Body of pancreas (tissue), 4 donors: Measurements from ENCODE around the gene TRMT44. TPM values are rescaled to one million over a fixed set of nuclear protein-coding genes. Genes with fewer than 3 reads are reported as not detected.

Experiments used
- ATAC-seq: fragments of 150-250 bp; one replicate; pipeline ENCODE4 v1.9.1; 2016
- DNase-seq, 4 donors: peaks; one replicate each; pipeline ENCODE4 v3.0.0-alpha.2; 2019
- H3K27ac ChIP-seq, 4 donors: fragments of 200-600 bp; sonication (generic); 1 replicate in 3 of 4; 2 replicates in 1 of 4; pipeline versions ENCODE4 v1.5.1 to v1.6.1; 2016 to 2019; ENCODE audit warnings: mild to moderate bottlenecking in 1 of 4, mixed read lengths in 1 of 4, moderate library complexity in 1 of 4
- H3K27me3 ChIP-seq, 2 donors: fragments of 200-600 bp; sonication (generic); one replicate each; pipeline ENCODE4 v1.6.0; 2016; ENCODE audit warnings: mild to moderate bottlenecking in 1 of 2
- H3K36me3 ChIP-seq, 2 donors: fragments of 200-600 bp; sonication (generic); replicated peaks in 1 of 2; 2 replicates each; pipeline ENCODE4 v1.5.1; 2016; ENCODE audit warnings: low read depth in 2 of 2; ENCODE audit not compliant: insufficient read depth in 1 of 2
- H3K4me1 ChIP-seq: fragments of 200-600 bp; sonication (generic); one replicate; pipeline ENCODE4 v1.6.0; 2016
- H3K4me3 ChIP-seq, 2 donors: fragments of 200-600 bp; sonication (generic); 1 replicate in 1 of 2; 2 replicates in 1 of 2; pipeline ENCODE4 v1.5.1; 2016 to 2019
- H3K9me3 ChIP-seq, 3 donors: fragments of 200-600 bp; sonication (generic); 1 replicate in 2 of 3; 2 replicates in 1 of 3; pipeline ENCODE4 v1.5.1; 2016
- CTCF ChIP-seq, 7 experiments: fragments of 450-650 bp in 4 of 7; fragments of 200-600 bp in 3 of 7; sonication (generic) in 3 of 7; IDR thresholded peaks; one replicate each; pipeline ENCODE4 v1.5.1; 2016 to 2019; ENCODE audit warnings: antibody characterized with exemption in 7 of 7
- POLR2A ChIP-seq, 3 donors: fragments of 450-650 bp; IDR thresholded peaks; one replicate each; pipeline ENCODE4 v1.6.1; 2016; ENCODE audit warnings: antibody characterized with exemption in 3 of 3, mild to moderate bottlenecking in 2 of 3
- WGBS, 2 donors: methylation state at CpG; one replicate each; pipeline ENCODE4 v1.1.5; 2017; 5-methylcytosine and 5-hydroxymethylcytosine counted together
- intact Hi-C: fragments of 100-400 bp; cut with DNase I; formaldehyde crosslinking; loops from one replicate; pipeline ENCODE4 v1.15.1; 2023
- total RNA-seq, 2 donors: library from RNA; depleted of rRNA; stranded (reverse); fragments of >200 nt; gene quantifications; one replicate each; pipeline ENCODE4 v1.1.0, GENCODE V29; 2016

Gene TRMT44
- 10 to 100 TPM; 13.2 to 60.0 TPM for total RNA-seq

- TF ChIP-seq CTCF (IDR thresholded peaks at IDR 0.05) (peak in 3 of 7 experiments; percentile 15 to 32 (median 16)), POLR2A (IDR thresholded peaks at IDR 0.05) (peak; percentile 53 to 84 (median 80))
- Histone ChIP-seq H3K9me3 (no peaks in the 10 kb centered on the region), H3K27me3 (no peaks in the 10 kb centered on the region), H3K27ac (peak within 1 kb of the TSS; percentile 85 to 98 (median 92)), H3K4me1 (peaks cover 72% of the 10 kb centered on the region), H3K4me3 (peak within 1 kb of the TSS; percentile 83 to 93), H3K36me3 (no peaks in the 10 kb centered on the region)
- intact Hi-C loops: no loop called here
- DNase-seq: peak; percentile 91 to 95 (median 94)
- peak; percentile 94 for ATAC-seq
- 0 to 2% methylated on average over 11 to 60 of the region's 60 CpGs for WGBS, 2 donors
Measured at GRCh38 chr4:8440492-8441311, at the start of gene TRMT44, which contains the start of gene ACOX3. Gene TRMT44 (plus strand): TSS chr4:8440777. CDS start chr4:8440823, 46 bp downstream. Gene ACOX3 (minus strand): TSS chr4:8440723. CDS start chr4:8416521, 24,202 bp downstream.

- ATAC-seq (no peak), DNase-seq (no peak)
- Histone ChIP-seq H3K36me3 (peaks cover 0 to 38% of the 10 kb centered on the region in 2 donors), H3K27ac (no peak overlapping the region), H3K9me3 (no peaks in the 10 kb centered on the region), H3K4me3 (no peak overlapping the region), H3K27me3 (no peaks in the 10 kb centered on the region), H3K4me1 (no peaks in the 10 kb centered on the region)
- no peak for TF ChIP-seq POLR2A (IDR thresholded peaks at IDR 0.05)
- no peak for TF ChIP-seq CTCF (IDR thresholded peaks at IDR 0.05)
- intact Hi-C loops: no loop called here
- 87% methylated on average over 7 of the region's 7 CpGs for WGBS, 2 donors
Measured at GRCh38 chr4:8391071-8391470, 49.5 kb upstream of the TRMT44 start.

- DNase-seq: peak; percentile 24 to 51 (median 30)
- H3K4me1 ChIP-seq: no peaks in the 10 kb centered on the region
- 72 to 89% methylated on average over 9 of the region's 9 CpGs for WGBS, 2 donors
- H3K27me3 ChIP-seq: no peaks in the 10 kb centered on the region
- peaks cover 0 to 37% of the 10 kb centered on the region in 2 donors for H3K36me3 ChIP-seq
- H3K4me3 ChIP-seq: no peak overlapping the region
- peak; percentile 25 for ATAC-seq
- no peaks in the 10 kb centered on the region for H3K9me3 ChIP-seq
- TF ChIP-seq POLR2A (IDR thresholded peaks at IDR 0.05) (no peak), CTCF (IDR thresholded peaks at IDR 0.05) (no peak)
- no peak overlapping the region for H3K27ac ChIP-seq
- intact Hi-C loops: no loop called here
Measured at GRCh38 chr4:8391972-8392371, 48.6 kb upstream of the TRMT44 start.

GRCh38 chr4:8392591-8393190, 47.9 kb upstream of the TRMT44 start:
- no peaks in the 10 kb centered on the region for H3K4me1 ChIP-seq
- 87 to 93% methylated on average over 15 of the region's 15 CpGs for whole genome bisulfite sequencing, 2 donors
- intact Hi-C loops: no loop called here

More at GRCh38 chr4:8392591-8393190, 47.9 kb upstream of the TRMT44 start:
- ATAC-seq (no peak), DNase-seq (no peak)
- Histone ChIP-seq H3K4me3 (no peak overlapping the region), H3K36me3 (peaks cover 0 to 35% of the 10 kb centered on the region in 2 donors), H3K9me3 (no peaks in the 10 kb centered on the region), H3K27me3 (no peaks in the 10 kb centered on the region), H3K27ac (no peak overlapping the region)
- TF ChIP-seq CTCF (IDR thresholded peaks at IDR 0.05): no peak
